GM12865 (cell line): ENCODE measurements around the gene PTPRM.

Experiments used
- DNase-seq: peaks from one replicate; pipeline ENCODE4 v3.0.0; 2010; ENCODE audit warnings: low read depth
- H3K4me3 ChIP-seq: 2 replicates; pipeline ENCODE4 v1.5.1; 2011; ENCODE audit warnings: mild to moderate bottlenecking, low read depth, low read length, control low read depth
- CTCF ChIP-seq: IDR thresholded peaks from 2 replicates; pipeline ENCODE4 v1.5.1; 2011; ENCODE audit warnings: low read length, control low read depth, low read depth, inconsistent platforms; ENCODE audit not compliant: insufficient read depth; ENCODE audit errors: missing control alignments

The PTPRM gene

GRCh38 chr18:8368512-8369217, 801.5 kb downstream of the PTPRM start:
- no peak for DNase-seq
- no peak overlapping the region for H3K4me3 ChIP-seq
- TF ChIP-seq CTCF, result no peak

- H3K4me3 ChIP-seq, result no peak overlapping the region
- no peak for TF ChIP-seq CTCF
- DNase-seq, result no peak
Measured at GRCh38 chr18:8373486-8373885, 806.4 kb downstream of the PTPRM start.

GRCh38 chr18:8374676-8375075, 807.6 kb downstream of the PTPRM start:
- TF ChIP-seq CTCF, result no peak
- no peak overlapping the region for H3K4me3 ChIP-seq
- DNase-seq, result no peak

- no peak for TF ChIP-seq CTCF
- DNase-seq, result no peak
- no peak overlapping the region for H3K4me3 ChIP-seq
Measured at GRCh38 chr18:8375249-8375648, 808.1 kb downstream of the PTPRM start.

GRCh38 chr18:8376113-8376512, 809.0 kb downstream of the PTPRM start:
- no peak for DNase-seq
- H3K4me3 ChIP-seq, result no peak overlapping the region
- no peak for TF ChIP-seq CTCF

- DNase-seq, result no peak
- no peak for TF ChIP-seq CTCF
- H3K4me3 ChIP-seq, result no peak overlapping the region
Measured at GRCh38 chr18:8379187-8379941, 812.2 kb downstream of the PTPRM start.
